DOHH2 (cell line): ENCODE data around the gene LEKR1.

ENCODE experiments used
- H3F3A ChIP-seq: fragments of 200-600 bp; sonication (generic), shearing (Covaris generic); 2 replicates; pipeline ENCODE4 v1.6.0; 2016; ENCODE audit warnings: antibody characterized with exemption, mild to moderate bottlenecking; ENCODE audit not compliant: control insufficient read depth, insufficient read depth
- H3K27ac ChIP-seq: fragments of 200-600 bp; sonication (generic); 2 replicates; pipeline ENCODE4 v1.5.1; 2014; ENCODE audit warnings: low read depth, mild to moderate bottlenecking, low read length, moderate library complexity
- H3K27me3 ChIP-seq: fragments of 200-600 bp; sonication (generic); 2 replicates; pipeline ENCODE4 v1.6.1; 2014; ENCODE audit warnings: mild to moderate bottlenecking, low read length, mixed read lengths; ENCODE audit not compliant: control insufficient read depth
- H3K36me3 ChIP-seq: fragments of 200-600 bp; sonication (generic); 2 replicates; pipeline ENCODE4 v1.6.1; 2014; ENCODE audit warnings: mild to moderate bottlenecking, low read length, moderate library complexity, mixed read lengths; ENCODE audit not compliant: control insufficient read depth
- H3K4me1 ChIP-seq: fragments of 200-600 bp; sonication (generic); 2 replicates; pipeline ENCODE4 v1.6.1; 2014; ENCODE audit warnings: mild to moderate bottlenecking, low read length, mixed read lengths; ENCODE audit not compliant: control insufficient read depth
- H3K4me2 ChIP-seq: fragments of 200-600 bp; sonication (generic); 2 replicates; pipeline ENCODE4 v1.6.0; 2014; ENCODE audit warnings: mild to moderate bottlenecking, low read length, moderate library complexity
- H3K4me3 ChIP-seq: fragments of 200-600 bp; sonication (generic); 2 replicates; pipeline ENCODE4 v1.5.1; 2014; ENCODE audit warnings: mild to moderate bottlenecking, low read length, mixed read lengths
- H3K79me2 ChIP-seq: fragments of 200-600 bp; sonication (generic); 2 replicates; pipeline ENCODE4 v1.6.1; 2014; ENCODE audit warnings: mild to moderate bottlenecking, low read length, mixed read lengths; ENCODE audit not compliant: control insufficient read depth
- H3K9me2 ChIP-seq: fragments of 200-600 bp; sonication (generic); replicated peaks from 2 replicates; pipeline ENCODE4 v1.6.1; 2014; ENCODE audit warnings: mild to moderate bottlenecking, low read length, mixed read lengths; ENCODE audit not compliant: control insufficient read depth
- H3K9me3 ChIP-seq: fragments of 200-600 bp; sonication (generic); 2 replicates; pipeline ENCODE4 v1.6.1; 2014; ENCODE audit warnings: antibody characterized with exemption, low read length, mixed read lengths; ENCODE audit not compliant: control insufficient read depth, insufficient read depth
- H4K20me1 ChIP-seq: fragments of 200-600 bp; sonication (generic); 2 replicates; pipeline ENCODE4 v1.6.0; 2014; ENCODE audit warnings: low read depth, mild to moderate bottlenecking, antibody characterized with exemption, low read length, moderate library complexity; ENCODE audit not compliant: control insufficient read depth, insufficient read depth
- EZH2phosphoT487 ChIP-seq: fragments of 200-600 bp; sonication (generic); IDR thresholded peaks from 2 replicates; pipeline ENCODE4 v1.6.1; 2017; ENCODE audit warnings: borderline replicate concordance, mild to moderate bottlenecking, antibody characterized with exemption, low read length, moderate library complexity, mixed read lengths
- TF ChIP-seq, protein P1 (sequence below): fragments of 200-600 bp; sonication (generic); IDR thresholded peaks from one replicate; pipeline ENCODE4 v1.5.1; 2014; ENCODE audit warnings: antibody characterized with exemption, mild to moderate bottlenecking, low read depth, low read length; ENCODE audit not compliant: poor library complexity, severe bottlenecking

The LEKR1 gene

DNA sequence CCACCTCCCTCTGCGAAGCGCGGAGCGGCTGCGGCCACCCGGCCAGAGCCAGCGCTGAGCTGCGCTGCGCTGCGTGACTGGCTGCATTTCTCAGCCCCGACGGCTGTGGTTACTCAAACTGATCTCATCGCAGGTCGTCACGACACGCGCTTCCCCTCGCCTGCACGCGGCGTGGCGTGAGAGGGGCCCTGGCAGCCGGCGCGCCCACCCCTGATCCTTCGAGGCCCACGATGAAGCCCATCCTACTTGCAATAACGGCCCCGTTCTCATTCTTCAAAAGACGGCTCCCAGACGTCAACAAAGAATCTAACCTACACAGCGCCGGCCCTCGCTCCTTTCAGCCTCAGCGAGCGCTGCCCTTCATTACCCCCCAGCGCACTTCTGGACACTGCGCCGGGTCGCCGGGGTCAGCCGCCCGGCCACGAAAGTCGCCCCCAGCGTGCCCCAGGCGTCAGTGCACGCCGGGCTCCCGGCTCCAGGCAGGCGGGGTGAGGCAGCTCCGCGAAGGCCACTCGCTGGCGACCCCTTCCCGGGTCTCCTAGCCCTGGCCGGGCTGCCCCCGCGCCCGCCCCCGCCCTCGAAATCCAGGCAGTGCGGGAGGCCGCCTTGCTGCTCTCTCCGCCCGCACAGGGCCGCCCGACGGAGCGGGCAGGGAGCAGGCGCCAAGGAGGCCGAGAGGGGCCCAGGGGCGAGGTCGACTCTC is 9.9 kb upstream of the LEKR1 start:
- H3K9me2 ChIP-seq, result no peaks in the 10 kb centered on the region
- H3K4me1 ChIP-seq, result peaks cover 88% of the 10 kb centered on the region
- peak overlapping the region; percentile 80 for H3K4me3 ChIP-seq
- H4K20me1 ChIP-seq, result no peaks in the 10 kb centered on the region
- H3K4me2 ChIP-seq, result peak overlapping the region; percentile 91
- H3K27me3 ChIP-seq, result no peaks in the 10 kb centered on the region
- no peaks in the 10 kb centered on the region for H3K9me3 ChIP-seq
- H3K27ac ChIP-seq, result peak overlapping the region; percentile 91
- TF ChIP-seq, protein P1, sequence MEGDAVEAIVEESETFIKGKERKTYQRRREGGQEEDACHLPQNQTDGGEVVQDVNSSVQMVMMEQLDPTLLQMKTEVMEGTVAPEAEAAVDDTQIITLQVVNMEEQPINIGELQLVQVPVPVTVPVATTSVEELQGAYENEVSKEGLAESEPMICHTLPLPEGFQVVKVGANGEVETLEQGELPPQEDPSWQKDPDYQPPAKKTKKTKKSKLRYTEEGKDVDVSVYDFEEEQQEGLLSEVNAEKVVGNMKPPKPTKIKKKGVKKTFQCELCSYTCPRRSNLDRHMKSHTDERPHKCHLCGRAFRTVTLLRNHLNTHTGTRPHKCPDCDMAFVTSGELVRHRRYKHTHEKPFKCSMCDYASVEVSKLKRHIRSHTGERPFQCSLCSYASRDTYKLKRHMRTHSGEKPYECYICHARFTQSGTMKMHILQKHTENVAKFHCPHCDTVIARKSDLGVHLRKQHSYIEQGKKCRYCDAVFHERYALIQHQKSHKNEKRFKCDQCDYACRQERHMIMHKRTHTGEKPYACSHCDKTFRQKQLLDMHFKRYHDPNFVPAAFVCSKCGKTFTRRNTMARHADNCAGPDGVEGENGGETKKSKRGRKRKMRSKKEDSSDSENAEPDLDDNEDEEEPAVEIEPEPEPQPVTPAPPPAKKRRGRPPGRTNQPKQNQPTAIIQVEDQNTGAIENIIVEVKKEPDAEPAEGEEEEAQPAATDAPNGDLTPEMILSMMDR, result no peak
- no peak for TF ChIP-seq EZH2phosphoT487
- H3K79me2 ChIP-seq, result peaks cover 52% of the 10 kb centered on the region
- H3K36me3 ChIP-seq, result peaks cover 22% of the 10 kb centered on the region; the same call in 1 of the 2 replicates
- H3F3A ChIP-seq, result peaks cover 52% of the 10 kb centered on the region

DNA sequence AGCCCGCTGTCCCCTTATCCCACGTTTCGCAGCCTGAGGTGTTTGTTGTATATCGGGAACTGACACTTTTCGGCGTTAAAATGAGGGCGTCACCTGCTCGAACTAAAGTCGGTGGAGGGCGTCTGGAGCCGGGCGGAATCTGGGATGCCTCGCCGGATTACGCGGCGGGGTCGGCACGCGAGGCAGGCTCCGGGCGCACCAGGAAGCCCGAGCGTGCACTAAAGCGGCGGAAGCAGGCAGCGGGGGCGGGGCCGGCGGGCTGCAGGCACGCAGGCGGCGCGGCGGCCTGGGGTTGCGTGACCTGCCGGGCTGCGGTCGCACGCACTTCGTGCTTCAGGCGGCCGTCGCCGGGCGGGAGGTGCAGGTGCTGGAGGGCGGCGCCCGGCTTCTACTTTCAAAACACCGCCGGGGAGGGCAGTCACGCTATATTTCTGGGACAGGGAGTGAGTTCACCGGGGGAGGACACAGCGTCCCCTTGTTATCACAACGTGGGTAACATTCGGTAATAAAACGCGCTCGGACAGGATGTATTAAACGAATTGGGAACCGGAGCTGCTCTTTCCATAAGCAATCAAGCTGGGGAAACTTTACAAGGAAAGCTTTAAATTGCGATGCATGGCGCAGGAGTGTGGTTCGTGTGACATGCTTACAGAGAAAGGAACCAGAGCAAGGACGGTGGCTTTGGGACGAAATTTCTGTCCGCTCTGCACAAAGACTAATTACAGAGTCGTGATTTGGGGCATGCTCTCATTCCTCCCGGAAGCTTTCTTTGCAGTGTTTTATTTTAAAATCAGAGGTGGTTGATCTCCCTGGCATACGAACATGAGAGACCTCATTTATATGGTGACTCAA is 9.1 kb upstream of the LEKR1 start:
- peaks cover 46% of the 10 kb centered on the region for H3K79me2 ChIP-seq
- H3K27ac ChIP-seq, result peak overlapping the region; percentile 91
- peak overlapping the region; percentile 91 for H3K4me2 ChIP-seq
- peaks cover 17% of the 10 kb centered on the region; the same call in 1 of the 2 replicates for H3K36me3 ChIP-seq
- peaks cover 52% of the 10 kb centered on the region for H3F3A ChIP-seq
- no peaks in the 10 kb centered on the region for H3K9me3 ChIP-seq
- no peaks in the 10 kb centered on the region for H4K20me1 ChIP-seq
- no peak for TF ChIP-seq EZH2phosphoT487
- TF ChIP-seq, protein P1, result peak; percentile 48
- no peaks in the 10 kb centered on the region for H3K9me2 ChIP-seq
- H3K27me3 ChIP-seq, result no peaks in the 10 kb centered on the region
- H3K4me3 ChIP-seq, result peak overlapping the region; percentile 80
- peaks cover 86% of the 10 kb centered on the region for H3K4me1 ChIP-seq

DNA sequence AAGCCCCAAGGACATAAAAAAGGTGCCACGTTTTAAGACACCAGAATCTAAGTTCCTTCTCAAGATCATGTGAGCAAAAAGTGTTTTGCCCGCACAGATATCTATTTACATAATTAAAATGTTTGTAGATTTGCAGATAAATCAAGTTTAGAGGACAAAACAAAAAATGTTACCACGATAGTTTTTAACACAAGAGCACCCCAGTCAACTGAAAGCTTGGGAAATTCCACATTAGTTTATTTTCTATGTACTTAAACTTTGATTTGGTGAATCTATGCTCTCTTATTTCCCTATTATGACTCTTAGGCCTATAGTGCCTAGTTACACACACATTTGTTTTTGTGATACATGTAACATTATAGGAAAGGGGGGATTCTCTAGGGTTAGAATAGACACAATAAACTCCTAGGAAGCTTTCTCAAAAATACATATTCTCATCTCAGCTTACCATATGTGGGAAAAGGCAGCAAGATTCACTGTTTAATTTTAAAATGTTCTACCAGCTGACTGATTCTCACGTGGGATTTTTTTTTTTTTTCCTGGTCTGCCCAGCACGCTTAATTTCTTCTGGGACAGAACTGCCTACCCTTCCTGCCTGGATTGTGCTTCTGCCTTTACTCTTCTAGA is 8.4 kb upstream of the LEKR1 start:
- Histone ChIP-seq H4K20me1 (no peaks in the 10 kb centered on the region), H3K79me2 (peaks cover 40% of the 10 kb centered on the region), H3K9me3 (no peaks in the 10 kb centered on the region), H3K27ac (peak overlapping the region; percentile 91), H3K36me3 (peaks cover 17% of the 10 kb centered on the region; the same call in 1 of the 2 replicates), H3K9me2 (no peaks in the 10 kb centered on the region), H3K27me3 (no peaks in the 10 kb centered on the region), H3K4me3 (peak overlapping the region; percentile 80), H3K4me2 (peak overlapping the region; percentile 91), H3F3A (peaks cover 52% of the 10 kb centered on the region), H3K4me1 (peaks cover 79% of the 10 kb centered on the region)
- no peak for TF ChIP-seq EZH2phosphoT487
- TF ChIP-seq, protein P1, result no peak
